A673 (cell line): ENCODE results near the gene TRIM52.

Experiments
- EZH2 ChIP-seq: fragments of 200-600 bp; sonication (generic); IDR thresholded peaks from 2 replicates; pipeline ENCODE4 v1.6.1; 2017; ENCODE audit warnings: borderline replicate concordance, low read depth, mild to moderate bottlenecking, mixed read lengths, antibody characterized with exemption, low read length; ENCODE audit not compliant: poor library complexity, severe bottlenecking
- TF ChIP-seq, protein P1 (sequence below): fragments of 300-800, 200-600 bp; sonication (generic); conservative IDR thresholded peaks from 2 replicates; pipeline ENCODE4 v1.5.1; 2017; ENCODE audit warnings: low read depth, mild to moderate bottlenecking, antibody characterized with exemption, low read length, moderate library complexity, mixed read lengths

DNA sequence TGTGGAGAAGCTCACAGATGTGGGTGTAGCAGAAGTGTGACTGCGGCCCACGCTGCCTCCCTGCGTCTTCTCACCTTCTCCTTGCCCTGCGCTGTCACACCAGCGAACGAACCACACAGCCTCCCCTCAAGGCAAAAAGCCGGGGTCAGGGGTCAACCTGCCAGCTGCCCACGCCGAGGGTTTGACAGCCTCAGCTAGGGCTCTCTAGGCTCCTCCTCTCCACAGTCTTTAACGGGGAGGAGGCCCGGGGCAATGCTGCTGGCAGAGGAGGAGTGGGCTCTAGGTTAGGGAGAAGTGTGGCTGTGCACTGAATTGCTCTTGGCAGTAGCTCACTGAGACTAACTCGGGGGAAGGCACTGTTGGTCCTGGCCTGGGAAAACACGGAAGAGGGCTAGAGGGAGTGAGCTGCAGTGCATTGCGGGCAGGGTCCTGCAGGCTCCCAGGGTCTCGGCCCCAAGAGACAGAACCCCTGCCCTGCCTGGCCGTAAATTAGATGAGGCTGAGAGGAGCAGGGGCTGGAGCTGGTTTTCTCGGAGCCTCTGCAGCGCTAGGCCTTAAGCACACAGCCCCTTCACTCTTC, 4.2 kb upstream of the TRIM52 start:
- TF ChIP-seq, protein P1, sequence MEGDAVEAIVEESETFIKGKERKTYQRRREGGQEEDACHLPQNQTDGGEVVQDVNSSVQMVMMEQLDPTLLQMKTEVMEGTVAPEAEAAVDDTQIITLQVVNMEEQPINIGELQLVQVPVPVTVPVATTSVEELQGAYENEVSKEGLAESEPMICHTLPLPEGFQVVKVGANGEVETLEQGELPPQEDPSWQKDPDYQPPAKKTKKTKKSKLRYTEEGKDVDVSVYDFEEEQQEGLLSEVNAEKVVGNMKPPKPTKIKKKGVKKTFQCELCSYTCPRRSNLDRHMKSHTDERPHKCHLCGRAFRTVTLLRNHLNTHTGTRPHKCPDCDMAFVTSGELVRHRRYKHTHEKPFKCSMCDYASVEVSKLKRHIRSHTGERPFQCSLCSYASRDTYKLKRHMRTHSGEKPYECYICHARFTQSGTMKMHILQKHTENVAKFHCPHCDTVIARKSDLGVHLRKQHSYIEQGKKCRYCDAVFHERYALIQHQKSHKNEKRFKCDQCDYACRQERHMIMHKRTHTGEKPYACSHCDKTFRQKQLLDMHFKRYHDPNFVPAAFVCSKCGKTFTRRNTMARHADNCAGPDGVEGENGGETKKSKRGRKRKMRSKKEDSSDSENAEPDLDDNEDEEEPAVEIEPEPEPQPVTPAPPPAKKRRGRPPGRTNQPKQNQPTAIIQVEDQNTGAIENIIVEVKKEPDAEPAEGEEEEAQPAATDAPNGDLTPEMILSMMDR: no peak
- no peak for TF ChIP-seq EZH2
